GM19238 (cell line): ENCODE data around the gene STX2.
"Not testable (repeated sequence)": the region's sequence is repeated elsewhere in the genome, so short reads cannot be mapped to it uniquely, and the experiment has no call there.

Source experiments
- DNase-seq: peaks from one replicate; pipeline ENCODE4 v3.0.0; 2011; ENCODE audit warnings: low spot score; ENCODE audit not compliant: insufficient read length

STX2 gene

GRCh38 chr12:130768120-130768519 lies 70.9 kb downstream of the STX2 start:
- DNase-seq: no peak

- no peak for DNase-seq
Measured at GRCh38 chr12:130766470-130766869, 72.6 kb downstream of the STX2 start.

GRCh38 chr12:130765186-130765659 lies 73.8 kb downstream of the STX2 start:
- no peak for DNase-seq

GRCh38 chr12:130764475-130765185 lies 74.4 kb downstream of the STX2 start:
- no peak for DNase-seq

GRCh38 chr12:130764073-130764472 lies 75.0 kb downstream of the STX2 start:
- no peak for DNase-seq

DNA sequence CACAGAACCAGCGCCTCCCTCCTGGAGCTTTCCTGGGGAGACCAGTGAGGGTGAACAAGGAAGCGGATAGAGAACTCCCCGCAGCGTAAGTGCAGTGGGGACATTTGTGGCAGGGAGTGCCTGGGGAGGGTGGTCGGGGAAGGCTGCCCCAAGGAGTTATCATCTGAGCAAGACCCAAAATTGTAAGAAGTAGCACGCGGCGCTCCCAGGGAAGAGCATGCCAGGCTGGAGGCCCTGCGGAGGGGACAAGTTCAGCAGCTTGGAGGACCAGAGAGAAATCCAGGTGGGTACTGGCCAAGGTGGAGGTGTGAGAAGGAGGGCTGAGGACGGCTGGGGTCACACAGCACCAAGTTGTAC lies 76.8 kb downstream of the STX2 start:
- no peak for DNase-seq

DNA sequence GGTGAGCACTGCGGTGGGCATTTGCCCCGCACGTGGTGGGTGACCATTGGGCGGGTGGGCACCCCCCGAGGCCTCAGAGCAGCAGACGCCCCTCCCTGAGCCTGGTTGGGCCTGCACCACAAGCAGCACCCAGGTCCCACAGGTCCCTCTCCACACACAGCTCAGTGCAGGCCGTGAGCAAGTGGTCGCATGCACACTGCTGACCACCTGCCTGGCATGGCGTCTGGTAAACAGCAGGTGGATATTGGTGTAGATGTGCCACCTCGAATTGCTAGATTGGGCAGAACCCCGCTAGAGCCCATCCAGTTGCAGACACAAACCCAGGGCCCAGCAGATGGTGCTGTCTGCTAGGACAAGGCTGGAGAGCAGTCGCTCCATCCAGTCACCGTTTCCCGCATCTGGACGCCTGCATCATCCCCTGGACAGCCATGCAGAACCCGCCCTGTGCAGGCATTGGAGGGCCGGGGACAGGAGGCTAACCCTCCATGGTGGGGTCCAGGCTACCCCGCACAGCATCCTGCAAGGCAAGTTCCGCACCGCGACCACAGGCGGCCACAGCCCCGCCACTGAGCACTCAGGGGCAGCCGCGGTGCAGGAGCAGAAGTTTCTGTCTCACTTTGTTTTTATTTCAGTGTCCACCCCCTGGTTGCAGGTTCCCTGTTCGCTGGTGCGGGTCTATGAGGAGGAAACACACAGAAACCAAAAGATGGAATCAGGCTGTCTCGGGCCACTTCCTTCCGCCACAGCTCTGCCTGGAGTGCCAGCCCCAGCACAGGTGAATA lies 77.3 kb downstream of the STX2 start:
- peak; percentile 28 for DNase-seq

DNA sequence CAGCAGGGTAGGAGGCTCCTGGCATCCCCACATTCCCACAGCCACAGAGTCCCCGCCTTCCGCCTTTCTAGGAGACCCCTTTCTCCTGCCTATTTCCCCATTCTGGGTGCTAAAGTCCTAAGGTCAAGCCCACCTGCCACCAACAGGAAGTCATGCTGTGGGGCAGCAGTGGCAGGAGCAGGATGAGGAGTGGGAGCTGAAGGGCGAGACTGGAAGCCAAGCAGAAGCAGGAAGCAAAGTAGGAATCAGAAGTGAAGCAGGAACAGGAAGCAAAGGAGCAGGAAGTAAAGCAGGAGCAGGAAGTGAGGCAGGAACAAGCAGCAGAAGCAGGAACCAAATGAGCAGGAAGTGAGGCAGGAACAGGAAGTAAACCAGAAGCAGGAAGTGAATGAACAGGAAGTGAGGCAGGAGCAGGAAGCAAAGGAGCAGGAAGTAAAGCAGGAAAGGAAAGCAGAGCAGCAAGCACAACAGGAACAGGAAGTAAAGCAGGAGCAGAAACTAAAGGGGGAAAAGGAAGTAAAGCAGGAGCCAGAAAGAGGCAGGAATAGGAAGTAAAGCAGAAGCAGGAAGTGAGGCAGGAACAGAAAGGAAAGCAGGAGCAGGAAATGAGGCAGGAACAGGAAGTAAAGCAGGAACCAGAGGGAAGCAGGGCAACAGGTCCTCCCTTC lies 84.7 kb downstream of the STX2 start:
- no peak for DNase-seq

DNA sequence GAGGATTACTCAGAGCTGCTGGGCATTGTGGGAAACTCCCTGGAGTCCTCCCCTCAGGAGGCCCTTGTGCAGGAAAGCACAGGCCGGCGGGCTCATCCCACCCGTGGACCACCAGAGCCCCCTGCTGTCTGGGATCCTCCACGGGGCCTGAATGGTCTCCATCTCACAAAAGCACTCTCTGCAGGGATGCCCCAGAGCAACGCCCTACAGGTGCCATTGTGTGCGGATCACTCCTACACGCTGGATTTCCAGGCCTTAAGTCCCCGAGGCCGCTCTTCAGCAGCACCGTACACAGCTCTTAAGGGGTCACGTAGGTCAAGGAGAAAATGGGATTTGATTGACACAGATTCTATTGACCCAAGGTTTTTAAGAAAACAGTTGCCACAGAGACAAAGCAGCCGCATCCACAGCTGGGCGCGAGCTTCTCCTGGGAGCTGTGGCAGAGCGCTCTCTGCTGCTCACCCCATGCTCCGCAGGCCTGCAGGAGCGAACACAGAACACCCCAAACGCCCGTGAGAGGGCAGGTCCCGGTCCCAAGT lies 86.3 kb downstream of the STX2 start:
- DNase-seq: no peak

GRCh38 chr12:130752037-130752436 lies 87.0 kb downstream of the STX2 start:
- not testable (repeated sequence) for DNase-seq

DNA sequence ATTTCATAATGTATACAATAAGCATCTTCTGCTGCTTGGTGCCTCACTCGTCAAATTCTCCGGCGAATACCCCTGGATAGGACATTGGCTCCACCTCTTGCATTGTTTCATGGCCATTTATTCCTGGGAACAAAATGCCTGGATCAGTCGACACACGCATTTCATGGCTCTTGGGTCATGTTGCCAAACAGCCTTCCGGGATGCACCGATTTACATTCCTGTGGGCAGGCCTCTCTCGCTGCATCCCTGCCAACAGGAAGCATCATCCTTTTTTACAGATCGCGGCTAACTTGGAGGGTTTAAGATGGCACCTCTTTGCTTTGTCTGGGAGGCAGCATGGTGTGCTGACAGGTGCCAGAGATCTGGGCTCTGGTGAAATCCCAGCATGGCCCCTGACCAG lies 90.3 kb downstream of the STX2 start:
- no peak for DNase-seq

- peak; percentile 58 for DNase-seq
Measured at GRCh38 chr12:130747867-130748740, 90.9 kb downstream of the STX2 start.

DNA sequence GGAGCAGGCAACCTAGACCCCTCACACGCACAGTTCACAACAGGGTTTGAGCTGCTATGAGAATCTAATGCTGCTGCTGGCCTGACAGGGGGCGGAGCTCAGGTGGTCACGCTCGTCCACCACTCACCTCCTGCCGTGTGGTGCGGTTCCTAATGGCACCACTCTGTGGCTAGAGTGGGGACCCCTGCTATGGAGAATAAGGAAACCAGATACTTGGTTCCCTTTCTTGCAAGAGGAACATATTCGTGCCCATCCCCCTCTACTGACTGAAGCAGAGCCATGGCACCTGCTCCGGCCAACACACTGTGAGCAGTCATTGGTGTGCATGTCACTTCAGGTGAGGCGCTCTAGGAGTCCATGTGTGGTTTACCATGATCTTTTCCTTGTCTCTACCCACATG lies 92.5 kb downstream of the STX2 start:
- no peak for DNase-seq

DNA sequence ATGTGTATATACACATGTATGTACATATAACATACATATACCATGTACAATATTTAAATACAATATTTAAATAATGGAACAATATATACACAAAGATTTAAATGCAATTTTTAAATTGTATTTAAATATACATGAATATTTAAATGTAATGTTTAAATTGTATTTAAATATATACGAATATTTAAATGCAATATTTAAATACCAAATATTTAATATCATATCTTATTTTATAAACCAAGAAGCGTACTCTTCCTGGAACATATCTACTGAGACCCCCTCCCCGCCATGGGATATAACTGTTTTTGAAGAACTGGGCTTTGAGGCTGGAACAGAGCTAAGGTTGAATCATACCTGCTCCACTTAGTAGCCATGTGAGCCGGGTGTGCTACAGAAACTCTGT lies 93.1 kb downstream of the STX2 start:
- DNase-seq: no peak

GRCh38 chr12:130744274-130744673 lies 94.8 kb downstream of the STX2 start:
- no peak for DNase-seq

- DNase-seq: no peak
Measured at GRCh38 chr12:130743606-130744005, 95.4 kb downstream of the STX2 start.

DNA sequence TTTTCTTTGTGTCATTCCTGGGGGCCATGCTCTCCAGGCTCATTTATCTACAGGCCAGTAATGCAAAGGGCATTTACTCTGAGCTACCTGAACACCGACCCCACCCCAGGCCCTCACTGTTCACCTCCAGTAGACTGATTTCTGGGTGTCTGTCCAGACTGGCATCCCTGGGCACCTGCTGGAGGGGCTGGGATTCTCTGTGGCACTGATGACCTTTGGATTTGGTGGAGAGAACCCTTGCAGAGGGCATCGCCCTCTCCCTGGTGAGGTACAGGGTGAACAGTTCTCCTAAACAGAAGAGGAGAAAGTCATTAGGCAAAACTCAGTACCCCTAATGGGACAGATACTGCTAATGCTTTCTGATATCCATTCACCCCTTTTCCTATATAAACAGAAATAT lies 95.9 kb downstream of the STX2 start:
- DNase-seq: no peak

DNA sequence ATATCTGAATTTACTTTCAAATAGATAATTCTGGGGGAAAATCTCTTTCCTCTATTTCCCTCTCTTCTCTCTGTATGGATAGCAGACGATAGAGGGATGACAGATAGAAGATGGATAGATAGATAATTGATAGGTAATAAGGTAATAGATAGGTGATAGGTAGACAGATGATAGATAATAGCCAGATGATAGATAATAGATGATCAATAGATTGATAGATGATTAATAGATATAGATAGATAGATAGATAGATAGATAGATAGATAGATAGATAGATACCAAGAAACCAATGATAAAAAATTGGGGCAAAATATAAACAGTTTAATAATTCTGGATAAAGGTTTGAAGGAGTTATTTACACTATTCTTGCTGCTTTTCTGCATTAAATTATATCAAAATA lies 96.3 kb downstream of the STX2 start:
- DNase-seq: no peak

GRCh38 chr12:130742112-130742511 lies 96.9 kb downstream of the STX2 start:
- no peak for DNase-seq
